ENCODE data around the gene BRME1. TPM values are rescaled to one million over a fixed set of nuclear protein-coding genes. Genes with fewer than 3 reads are reported as not detected.

Gene BRME1
- total and polyA plus RNA-seq, 10 donors, result 0.97 to 3.8 (median 2.4) TPM

GRCh38 chr19:13872339-13872694 lies 33.6 kb downstream of the BRME1 start:
- TF ChIP-seq POLR2A (IDR thresholded peaks at IDR 0.05) (no peak), POLR2AphosphoS5 (IDR thresholded peaks at IDR 0.05) (no peak), CTCF (IDR thresholded peaks at IDR 0.05 in 8 of 11, conservative IDR thresholded peaks at IDR 0.05 in 3 of 11) (no peak)
- H3K4me3 ChIP-seq, result peak overlapping the region in 5 of 8 donors; percentile 11 to 66 (median 34)
- H3K27me3 ChIP-seq (replicated peaks in 1 of 7), result peaks cover 0 to 46% (median 5%) of the 10 kb centered on the region in 7 donors
- no peak for DNase-seq
- WGBS, 5 donors, result 47 to 67% (median 51%) methylated on average over 5 of the region's 5 CpGs
- H3K27ac ChIP-seq, result no peak overlapping the region
- intact Hi-C loops (cut with DNase I; ENCODE audit: low total_unique reads), result no loop called here
- no peaks in the 10 kb centered on the region for H3K36me3 ChIP-seq
- H3K4me1 ChIP-seq, result peaks cover 0 to 21% (median 10%) of the 10 kb centered on the region in 6 donors
- no peaks in the 10 kb centered on the region for H3K9me3 ChIP-seq

- Histone ChIP-seq H3K4me1 (peaks cover 0 to 28% (median 17%) of the 10 kb centered on the region in 6 donors), H3K36me3 (no peaks in the 10 kb centered on the region), H3K27ac (no peak overlapping the region), H3K27me3 (replicated peaks in 1 of 7) (peaks cover 0 to 61% (median 10%) of the 10 kb centered on the region in 7 donors), H3K4me3 (no peak overlapping the region), H3K9me3 (no peaks in the 10 kb centered on the region)
- intact Hi-C loops (cut with DNase I; ENCODE audit: low total_unique reads), result no loop called here
- DNase-seq, result peak; percentile 41
- TF ChIP-seq CTCF (IDR thresholded peaks at IDR 0.05 in 8 of 11, conservative IDR thresholded peaks at IDR 0.05 in 3 of 11), result no peak
- no peak for TF ChIP-seq POLR2A (IDR thresholded peaks at IDR 0.05)
- TF ChIP-seq POLR2AphosphoS5 (IDR thresholded peaks at IDR 0.05), result no peak
- whole genome bisulfite sequencing, 5 donors, result 83 to 91% (median 90%) methylated on average over 4 of the region's 4 CpGs
Observed at GRCh38 chr19:13870873-13871272, 35.0 kb downstream of the BRME1 start.

GRCh38 chr19:13869281-13869680 lies 36.6 kb downstream of the BRME1 start:
- DNase-seq, result no peak
- intact Hi-C loops (cut with DNase I; ENCODE audit: low total_unique reads), result loop anchor here (10.0 kb wide), 1 partner anchor 594 kb away; no protein-coding TSS in a partner anchor
- 75 to 88% (median 78%) methylated on average over 4 to 13 of the region's 13 CpGs for WGBS, 5 donors
- Histone ChIP-seq H3K4me1 (peaks cover 0 to 42% (median 28%) of the 10 kb centered on the region in 6 donors), H3K4me3 (no peak overlapping the region), H3K27ac (no peak overlapping the region), H3K36me3 (no peaks in the 10 kb centered on the region), H3K27me3 (replicated peaks in 1 of 7) (peaks cover 0 to 76% (median 18%) of the 10 kb centered on the region in 7 donors), H3K9me3 (no peaks in the 10 kb centered on the region)
- TF ChIP-seq POLR2A (IDR thresholded peaks at IDR 0.05) (no peak), POLR2AphosphoS5 (IDR thresholded peaks at IDR 0.05) (no peak), CTCF (IDR thresholded peaks at IDR 0.05 in 8 of 11, conservative IDR thresholded peaks at IDR 0.05 in 3 of 11) (no peak)

- Histone ChIP-seq H3K4me1 (peaks cover 0 to 43% (median 29%) of the 10 kb centered on the region in 6 donors), H3K27ac (no peak overlapping the region), H3K27me3 (replicated peaks in 1 of 7) (peaks cover 0 to 77% (median 20%) of the 10 kb centered on the region in 7 donors), H3K9me3 (no peaks in the 10 kb centered on the region), H3K36me3 (no peaks in the 10 kb centered on the region), H3K4me3 (no peak overlapping the region)
- WGBS, 5 donors, result 68 to 88% (median 77%) methylated on average over 4 of the region's 4 CpGs
- intact Hi-C loops (cut with DNase I; ENCODE audit: low total_unique reads), result loop anchor here (10.0 kb wide), 1 partner anchor 594 kb away; no protein-coding TSS in a partner anchor
- DNase-seq, result no peak
- TF ChIP-seq POLR2A (IDR thresholded peaks at IDR 0.05) (no peak), CTCF (IDR thresholded peaks at IDR 0.05 in 8 of 11, conservative IDR thresholded peaks at IDR 0.05 in 3 of 11) (no peak), POLR2AphosphoS5 (IDR thresholded peaks at IDR 0.05) (no peak)
Observed at GRCh38 chr19:13868663-13869062, 37.3 kb downstream of the BRME1 start.
